ENCODE data around the gene HNF4A. TPM values are rescaled to one million over a fixed set of nuclear protein-coding genes. Genes with fewer than 3 reads are reported as not detected.

The HNF4A gene
- total RNA-seq, 2 experiments from 2014 or later, result not detected

DNA sequence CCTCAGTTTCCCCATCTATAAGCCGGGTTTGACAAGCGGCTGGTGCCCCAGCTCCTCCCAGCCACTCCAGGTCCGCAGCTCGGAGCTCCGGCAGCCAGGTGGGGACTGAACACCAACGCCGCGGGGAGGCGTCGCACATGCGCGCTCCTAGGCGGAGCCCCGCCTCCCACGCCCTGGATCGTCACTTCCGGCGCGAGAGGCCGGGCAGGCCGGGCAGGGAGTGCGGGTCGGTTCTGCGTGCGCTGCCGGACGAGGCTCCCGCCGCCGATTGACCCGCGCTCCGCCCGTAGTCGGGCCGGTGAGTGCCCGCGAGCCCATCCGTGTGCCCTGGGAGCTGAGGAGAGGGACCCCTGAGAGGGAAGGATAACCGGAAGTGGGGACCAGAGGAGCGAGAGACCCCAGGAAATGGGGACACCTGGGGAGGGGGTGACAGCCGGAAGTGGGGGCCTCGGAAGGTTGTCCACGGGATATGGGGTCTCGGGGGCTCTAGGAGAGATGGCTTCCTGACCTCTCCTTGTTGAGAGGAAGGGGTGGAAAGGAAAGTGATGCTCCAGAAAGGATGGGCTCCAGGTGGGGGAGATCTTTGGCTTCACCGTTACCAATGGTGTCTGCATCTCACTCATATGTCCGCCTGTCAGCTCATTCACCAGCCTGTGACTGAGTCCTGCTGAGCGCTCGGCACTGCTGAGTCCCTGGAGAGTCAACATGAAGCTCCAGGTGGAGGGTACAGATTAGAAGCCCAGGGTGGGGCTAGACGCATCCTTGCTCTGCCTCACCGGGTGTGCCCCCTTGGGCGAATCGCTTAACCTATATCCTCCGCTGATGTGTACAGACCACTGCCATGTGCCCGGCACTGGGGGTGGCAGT is 120.4 kb downstream of the HNF4A start, which contains the start of gene TTPAL:
Gene TTPAL, plus strand, starts transcription at position 181 of the 867 bp plus-strand sequence. CDS start 4,126 bp downstream, outside the sequence.
- Histone ChIP-seq H3K4me1 (ENCODE audit: insufficient read depth, low read length, poor library complexity, severe bottlenecking) (peaks cover 25% of the 10 kb centered on the region), H3K9me3 (ENCODE audit: low read length) (no peaks in the 10 kb centered on the region), H3K4me2 (ENCODE audit: low read length) (peak within 1 kb of the TSS; percentile 99), H3K36me3 (ENCODE audit: insufficient read depth, low read length) (peaks cover 11% of the 10 kb centered on the region; the same call in 1 of the 2 replicates), H4K20me1 (ENCODE audit: insufficient read depth, low read length) (no peaks in the 10 kb centered on the region), H3K27ac (ENCODE audit: low read depth, low read length, poor library complexity, severe bottlenecking) (peak within 1 kb of the TSS; percentile 59), H3K79me2 (ENCODE audit: insufficient read depth, low read depth, low read length) (peaks cover 12% of the 10 kb centered on the region; the same call in 1 of the 2 replicates), H3K9me2 (ENCODE audit: insufficient read depth, low read length) (no peaks in the 10 kb centered on the region), H2AFZ (ENCODE audit: low read length) (peak within 1 kb of the TSS; percentile 90), H3K4me3 (ENCODE audit: low read depth, low read length, poor library complexity, severe bottlenecking) (peak within 1 kb of the TSS; percentile 92)
- ChIA-PET CTCF (ENCODE audit: unreplicated experiment) (interaction anchor here (1.1 kb wide), 1 partner anchor 126 kb away, joined by 3 read pairs; no protein-coding TSS in a partner anchor), POLR2A (interaction anchor here (0.6 to 1.6 kb wide), 8 partner anchors 20 to 348 kb away, joined by 3 to 4 read pairs (median 4); no protein-coding TSS in a partner anchor)
- TF ChIP-seq EZH2phosphoT487 (IDR thresholded peaks at IDR 0.05; ENCODE audit: borderline replicate concordance, low read depth, low read length), result no peak
- TF ChIP-seq, protein P1, sequence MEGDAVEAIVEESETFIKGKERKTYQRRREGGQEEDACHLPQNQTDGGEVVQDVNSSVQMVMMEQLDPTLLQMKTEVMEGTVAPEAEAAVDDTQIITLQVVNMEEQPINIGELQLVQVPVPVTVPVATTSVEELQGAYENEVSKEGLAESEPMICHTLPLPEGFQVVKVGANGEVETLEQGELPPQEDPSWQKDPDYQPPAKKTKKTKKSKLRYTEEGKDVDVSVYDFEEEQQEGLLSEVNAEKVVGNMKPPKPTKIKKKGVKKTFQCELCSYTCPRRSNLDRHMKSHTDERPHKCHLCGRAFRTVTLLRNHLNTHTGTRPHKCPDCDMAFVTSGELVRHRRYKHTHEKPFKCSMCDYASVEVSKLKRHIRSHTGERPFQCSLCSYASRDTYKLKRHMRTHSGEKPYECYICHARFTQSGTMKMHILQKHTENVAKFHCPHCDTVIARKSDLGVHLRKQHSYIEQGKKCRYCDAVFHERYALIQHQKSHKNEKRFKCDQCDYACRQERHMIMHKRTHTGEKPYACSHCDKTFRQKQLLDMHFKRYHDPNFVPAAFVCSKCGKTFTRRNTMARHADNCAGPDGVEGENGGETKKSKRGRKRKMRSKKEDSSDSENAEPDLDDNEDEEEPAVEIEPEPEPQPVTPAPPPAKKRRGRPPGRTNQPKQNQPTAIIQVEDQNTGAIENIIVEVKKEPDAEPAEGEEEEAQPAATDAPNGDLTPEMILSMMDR (conservative IDR thresholded peaks at IDR 0.05; ENCODE audit: low read length), result peak; percentile 46; the same call in 1 of the 2 replicates
- intact Hi-C loops (cut with micrococcal nuclease; ENCODE audit: unreplicated experiment), result loop anchor here (2.0 to 5.0 kb wide), 2 partner anchors 46 to 135 kb away; partner anchors contain the start of gene SERINC3
- BruUV-seq (replicated peaks), result no TSS peak
- DNase-seq (ENCODE audit: low spot score), result peak; percentile 95

DNA sequence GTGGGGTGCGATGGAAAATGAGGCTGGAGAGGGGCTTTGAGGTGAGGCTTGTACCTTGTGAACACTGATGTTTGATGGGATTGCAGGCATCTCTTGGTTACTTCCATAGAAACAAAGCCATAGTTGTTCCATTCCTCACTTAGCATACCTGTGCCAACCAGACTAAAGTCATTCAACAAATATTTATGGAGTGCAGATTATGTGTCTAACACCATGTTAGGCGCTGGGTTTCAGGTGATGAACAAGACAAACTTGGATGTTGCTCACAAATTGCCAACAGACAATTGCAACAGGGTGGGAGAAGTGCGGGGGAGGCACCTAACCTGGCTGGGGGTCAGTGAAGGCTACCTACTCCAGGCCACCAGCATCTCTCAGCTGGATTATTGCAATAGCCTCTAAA is 121.7 kb downstream of the HNF4A start:
- intact Hi-C loops (cut with micrococcal nuclease; ENCODE audit: unreplicated experiment), result loop anchor here (5.0 kb wide), 1 partner anchor 45 kb away; the partner anchor contains the start of gene SERINC3
- DNase-seq (ENCODE audit: low spot score), result no peak
- Histone ChIP-seq H3K9me3 (ENCODE audit: low read length) (no peaks in the 10 kb centered on the region), H3K36me3 (ENCODE audit: insufficient read depth, low read length) (peaks cover 22% of the 10 kb centered on the region), H2AFZ (ENCODE audit: low read length) (no peak overlapping the region), H3K4me3 (ENCODE audit: low read depth, low read length, poor library complexity, severe bottlenecking) (peak overlapping the region; percentile 92), H3K9me2 (ENCODE audit: insufficient read depth, low read length) (no peaks in the 10 kb centered on the region), H3K4me2 (ENCODE audit: low read length) (peak overlapping the region; percentile 99), H3K27ac (ENCODE audit: low read depth, low read length, poor library complexity, severe bottlenecking) (no peak overlapping the region), H3K4me1 (ENCODE audit: insufficient read depth, low read length, poor library complexity, severe bottlenecking) (peaks cover 25% of the 10 kb centered on the region), H3K79me2 (ENCODE audit: insufficient read depth, low read depth, low read length) (peaks cover 12% of the 10 kb centered on the region; the same call in 1 of the 2 replicates), H4K20me1 (ENCODE audit: insufficient read depth, low read length) (no peaks in the 10 kb centered on the region)
- ChIA-PET POLR2A (interaction anchor here (1.2 kb wide), 1 partner anchor 43 kb away, joined by 3 read pairs; no protein-coding TSS in a partner anchor), CTCF (ENCODE audit: unreplicated experiment) (no interaction called here)
- no TSS peak for BruUV-seq (replicated peaks)
- TF ChIP-seq, protein P1 (conservative IDR thresholded peaks at IDR 0.05; ENCODE audit: low read length), result no peak
- no peak for TF ChIP-seq EZH2phosphoT487 (IDR thresholded peaks at IDR 0.05; ENCODE audit: borderline replicate concordance, low read depth, low read length)

All from OCI-LY7 (cell line).